ENCODE data around the gene ZBTB38.

Gene ZBTB38

DNA sequence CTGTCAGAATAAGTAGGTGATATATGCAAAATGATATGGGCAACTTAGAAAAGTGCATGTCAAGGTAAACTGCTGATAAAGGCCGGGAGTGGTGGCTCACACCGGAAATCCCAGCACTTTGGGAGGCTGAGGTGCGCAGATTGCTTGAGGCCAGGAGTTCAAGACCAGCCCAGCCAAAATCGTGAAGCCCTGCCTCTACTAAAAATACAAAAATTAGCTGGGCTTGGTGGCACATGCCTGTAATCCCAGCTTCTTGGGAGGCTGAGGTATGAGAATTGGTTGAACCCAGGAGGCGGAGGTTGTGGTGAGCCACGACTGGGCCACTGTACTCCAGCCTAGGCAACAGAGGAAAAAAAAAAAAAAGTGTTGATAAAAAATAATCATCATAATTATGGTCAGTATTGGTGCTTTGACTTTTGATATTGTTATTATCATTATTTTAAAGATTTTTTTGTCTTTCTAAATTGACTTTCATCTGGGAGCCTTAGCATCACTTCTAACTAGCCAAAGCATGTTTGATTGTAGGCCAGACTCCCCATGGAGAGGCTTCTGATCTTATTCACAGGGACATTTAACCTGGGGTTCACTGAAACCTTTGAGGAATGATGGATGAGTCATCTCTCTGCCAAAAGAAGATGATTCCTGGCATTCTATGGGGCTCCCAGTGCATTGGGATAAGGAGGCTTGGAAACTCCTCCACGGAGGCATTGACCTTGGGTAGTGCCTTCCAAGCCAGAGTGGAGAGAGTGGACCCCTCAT, 5.6 kb downstream of the ZBTB38 start:
- DNase-seq (ENCODE audit: low read depth) = no peak
- no peak overlapping the region for H3K4me3 ChIP-seq (ENCODE audit: low read depth, low read length)

DNA sequence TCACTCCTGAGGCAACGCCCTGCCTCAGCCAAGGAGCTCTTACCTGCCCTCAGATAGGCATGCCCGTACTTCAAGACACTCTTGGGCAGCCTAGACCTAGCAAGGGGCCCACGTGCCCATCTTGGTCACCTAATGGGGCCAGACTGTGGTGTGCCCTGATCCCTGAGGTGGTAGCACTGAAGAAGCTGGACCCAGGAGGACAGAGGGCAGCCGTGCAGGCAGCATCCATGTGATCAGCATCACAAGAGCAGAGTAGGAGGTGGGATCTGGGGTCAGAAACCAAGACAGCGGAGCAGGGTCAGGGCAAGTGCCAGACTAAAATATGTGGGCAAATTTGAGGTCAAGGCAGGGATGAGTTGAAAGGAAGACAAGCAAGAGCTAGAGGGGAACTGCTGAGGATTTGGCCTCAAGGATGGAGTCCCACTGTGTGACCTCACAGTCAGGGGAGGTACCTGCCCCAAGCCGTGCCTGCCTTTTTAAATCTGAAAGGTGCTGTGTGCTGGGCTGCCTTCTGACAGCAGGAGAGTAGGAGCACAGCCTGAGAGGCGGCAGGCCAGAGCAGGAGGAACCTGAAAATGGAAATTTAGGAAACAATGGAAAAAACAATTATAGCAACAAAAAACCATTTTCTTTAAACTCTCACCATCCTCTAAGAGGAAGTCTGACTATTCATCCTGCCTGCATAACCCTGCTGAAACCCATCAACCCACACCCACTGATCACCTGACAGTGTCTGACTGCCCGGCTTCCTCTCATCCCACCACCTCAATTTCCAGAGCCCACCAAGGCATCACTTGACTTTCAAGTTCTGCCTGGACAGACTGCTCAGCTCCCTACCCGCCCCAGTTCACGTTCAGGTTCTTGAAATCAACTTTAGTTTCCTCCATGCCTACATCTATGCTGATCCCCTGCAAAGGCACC, 7.3 kb downstream of the ZBTB38 start:
- TF ChIP-seq POLR2A (IDR thresholded peaks at IDR 0.05; ENCODE audit: extremely low read depth, insufficient read length) = no peak
- no peak for TF ChIP-seq MYC (IDR thresholded peaks at IDR 0.05; ENCODE audit: low read depth, low read length)
- TF ChIP-seq, protein P1, sequence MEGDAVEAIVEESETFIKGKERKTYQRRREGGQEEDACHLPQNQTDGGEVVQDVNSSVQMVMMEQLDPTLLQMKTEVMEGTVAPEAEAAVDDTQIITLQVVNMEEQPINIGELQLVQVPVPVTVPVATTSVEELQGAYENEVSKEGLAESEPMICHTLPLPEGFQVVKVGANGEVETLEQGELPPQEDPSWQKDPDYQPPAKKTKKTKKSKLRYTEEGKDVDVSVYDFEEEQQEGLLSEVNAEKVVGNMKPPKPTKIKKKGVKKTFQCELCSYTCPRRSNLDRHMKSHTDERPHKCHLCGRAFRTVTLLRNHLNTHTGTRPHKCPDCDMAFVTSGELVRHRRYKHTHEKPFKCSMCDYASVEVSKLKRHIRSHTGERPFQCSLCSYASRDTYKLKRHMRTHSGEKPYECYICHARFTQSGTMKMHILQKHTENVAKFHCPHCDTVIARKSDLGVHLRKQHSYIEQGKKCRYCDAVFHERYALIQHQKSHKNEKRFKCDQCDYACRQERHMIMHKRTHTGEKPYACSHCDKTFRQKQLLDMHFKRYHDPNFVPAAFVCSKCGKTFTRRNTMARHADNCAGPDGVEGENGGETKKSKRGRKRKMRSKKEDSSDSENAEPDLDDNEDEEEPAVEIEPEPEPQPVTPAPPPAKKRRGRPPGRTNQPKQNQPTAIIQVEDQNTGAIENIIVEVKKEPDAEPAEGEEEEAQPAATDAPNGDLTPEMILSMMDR (IDR thresholded peaks at IDR 0.05; ENCODE audit: low read depth, low read length) = no peak
- no peak overlapping the region for H3K4me3 ChIP-seq (ENCODE audit: low read depth, low read length)
- no peak for DNase-seq (ENCODE audit: low read depth)

More for the DNA sequence above, 5.6 kb downstream of the ZBTB38 start:
- TF ChIP-seq POLR2A (IDR thresholded peaks at IDR 0.05; ENCODE audit: extremely low read depth, insufficient read length) = no peak
- TF ChIP-seq MAX (IDR thresholded peaks at IDR 0.05; ENCODE audit: low read depth, low read length) = no peak
- TF ChIP-seq, protein P1 (IDR thresholded peaks at IDR 0.05; ENCODE audit: low read depth, low read length) = no peak
- no peak for TF ChIP-seq MYC (IDR thresholded peaks at IDR 0.05; ENCODE audit: low read depth, low read length)

DNA sequence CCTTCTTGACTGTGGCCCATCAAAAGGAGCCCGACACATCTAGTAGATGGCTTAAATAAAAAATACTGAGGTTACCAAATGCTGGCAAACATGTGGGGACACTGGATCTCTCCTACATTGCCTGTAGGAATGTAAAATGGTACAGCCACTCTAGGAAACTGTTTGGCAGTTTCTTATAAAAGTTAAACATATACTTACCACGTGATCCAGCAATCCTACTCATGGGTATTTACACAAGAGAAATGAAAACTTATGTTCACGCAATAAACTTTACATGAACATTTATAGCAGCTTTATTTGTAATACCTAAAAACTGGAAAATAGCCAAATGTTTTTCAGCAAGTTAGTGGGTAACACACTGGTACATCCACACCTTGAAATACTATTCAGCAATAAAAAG, 9.1 kb downstream of the ZBTB38 start:
- no peak for DNase-seq (ENCODE audit: low read depth)
- TF ChIP-seq POLR2A (IDR thresholded peaks at IDR 0.05; ENCODE audit: extremely low read depth, insufficient read length) = no peak
- TF ChIP-seq MYC (IDR thresholded peaks at IDR 0.05; ENCODE audit: low read depth, low read length) = no peak
- TF ChIP-seq MAX (IDR thresholded peaks at IDR 0.05; ENCODE audit: low read depth, low read length) = no peak
- TF ChIP-seq, protein P1 (IDR thresholded peaks at IDR 0.05; ENCODE audit: low read depth, low read length) = no peak
- H3K4me3 ChIP-seq (ENCODE audit: low read depth, low read length) = no peak overlapping the region

GRCh38 chr3:141378556-141378955, 10.3 kb downstream of the ZBTB38 start:
- TF ChIP-seq POLR2A (IDR thresholded peaks at IDR 0.05; ENCODE audit: extremely low read depth, insufficient read length) = no peak
- TF ChIP-seq MYC (IDR thresholded peaks at IDR 0.05; ENCODE audit: low read depth, low read length) = no peak
- TF ChIP-seq MAX (IDR thresholded peaks at IDR 0.05; ENCODE audit: low read depth, low read length) = no peak
- TF ChIP-seq, protein P1 (IDR thresholded peaks at IDR 0.05; ENCODE audit: low read depth, low read length) = no peak
- no peak overlapping the region for H3K4me3 ChIP-seq (ENCODE audit: low read depth, low read length)
- no peak for DNase-seq (ENCODE audit: low read depth)

DNA sequence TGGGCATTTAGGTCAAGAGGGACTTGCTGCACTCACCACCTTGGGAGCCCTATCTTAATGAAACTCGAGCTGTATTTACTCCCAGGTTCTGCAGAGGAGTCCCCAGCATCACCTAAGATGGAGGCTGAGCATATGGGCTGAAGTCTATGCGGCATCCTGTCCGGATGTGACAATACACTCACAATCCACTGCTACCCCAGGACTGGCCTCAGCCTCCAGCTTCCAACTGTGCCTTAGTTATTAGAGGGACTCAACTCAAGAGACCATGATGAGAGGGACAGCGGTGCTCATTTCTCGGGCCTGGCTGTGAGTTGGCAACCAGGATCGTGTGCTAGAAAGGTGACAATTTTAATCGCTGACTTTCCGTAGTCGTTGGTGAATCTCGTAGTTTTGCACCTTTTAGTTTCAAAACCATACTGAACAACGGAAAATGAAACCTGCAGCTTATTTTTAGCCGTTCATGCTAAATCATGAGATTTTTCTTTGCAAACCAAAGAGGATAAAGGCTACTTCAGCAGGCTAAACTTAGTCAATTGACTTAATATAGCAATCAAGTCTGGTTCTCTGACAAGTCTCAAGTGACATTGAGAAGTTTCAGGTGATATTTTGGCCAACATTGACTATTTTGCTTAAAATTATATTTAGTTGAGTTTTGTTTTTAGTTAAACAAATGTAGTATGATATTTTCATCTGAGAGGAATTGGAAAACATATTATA, 11.1 kb downstream of the ZBTB38 start:
- DNase-seq (ENCODE audit: low read depth) = no peak
- no peak overlapping the region for H3K4me3 ChIP-seq (ENCODE audit: low read depth, low read length)
- TF ChIP-seq, protein P1 (IDR thresholded peaks at IDR 0.05; ENCODE audit: low read depth, low read length) = no peak
- no peak for TF ChIP-seq POLR2A (IDR thresholded peaks at IDR 0.05; ENCODE audit: extremely low read depth, insufficient read length)
- TF ChIP-seq MAX (IDR thresholded peaks at IDR 0.05; ENCODE audit: low read depth, low read length) = no peak
- no peak for TF ChIP-seq MYC (IDR thresholded peaks at IDR 0.05; ENCODE audit: low read depth, low read length)

Measured in NB4 (cell line).